ENCODE data around the gene KIAA1958. TPM values are rescaled to one million over a fixed set of nuclear protein-coding genes. Genes with fewer than 3 reads are reported as not detected.

KIAA1958 gene
- total and polyA plus RNA-seq, 2 of the 8 experiments (the other 6 are each of a cell fraction or from before 2014, with no cell fraction given) = 11.4 to 43.8 TPM

GRCh38 chr9:112604790-112605189 lies 118.2 kb downstream of the KIAA1958 start:
- no peak overlapping the region for H3K23ac ChIP-seq (ENCODE audit: insufficient read length)
- H3K27ac ChIP-seq (ENCODE audit: low read depth, low read length) = no peak overlapping the region
- H3K79me2 ChIP-seq (ENCODE audit: control insufficient read depth in 1 of 2, insufficient read depth in 2 of 2, low read length in 2 of 2) = peaks cover 0 to 35% of the 10 kb centered on the region in 2 experiments; a peak in 2 of 4 replicates
- no peak overlapping the region for H2BK12ac ChIP-seq (ENCODE audit: low read depth, low read length)
- no peak overlapping the region for H3K4ac ChIP-seq (replicated peaks; ENCODE audit: insufficient read length, low read depth, low read length)
- no peaks in the 10 kb centered on the region; a peak in 1 of 8 replicates for H3K36me3 ChIP-seq (ENCODE audit: control insufficient read depth in 2 of 4, insufficient read depth in 4 of 4, low read length in 3 of 4)
- H3K4me1 ChIP-seq (replicated peaks in 1 of 4; ENCODE audit: control insufficient read depth in 3 of 4, insufficient read depth in 4 of 4, low read length in 3 of 4) = no peaks in the 10 kb centered on the region
- FAIRE-seq = no peak
- no peaks in the 10 kb centered on the region for H3K27me3 ChIP-seq (replicated peaks in 1 of 4; ENCODE audit: control insufficient read depth in 3 of 4, extremely low read depth in 1 of 4, insufficient read depth in 3 of 4, low read length in 3 of 4)
- H4K5ac ChIP-seq (ENCODE audit: insufficient read length, low read depth, low read length) = no peak overlapping the region
- H3K4me2 ChIP-seq (ENCODE audit: insufficient read depth in 1 of 2, low read depth in 2 of 2, low read length in 2 of 2) = no peak overlapping the region
- peaks cover 2% of the 10 kb centered on the region; the same call in 1 of the 2 replicates for H3K79me1 ChIP-seq (ENCODE audit: low read depth, low read length)
- ChIA-PET POLR2A (ENCODE audit: partially characterized antibody) (no interaction called here), CTCF (ENCODE audit: partially characterized antibody) (interaction anchor here (1.7 kb wide), 1 partner anchor 31 kb away, joined by 5 read pairs; no protein-coding TSS in a partner anchor)
- DNase-seq (ENCODE audit: low read depth in 1 of 2, low spot score in 2 of 2) = no peak
- H3K9ac ChIP-seq (replicated peaks in 1 of 4; ENCODE audit: extremely low read depth in 1 of 4, low read depth in 3 of 4, low read length in 3 of 4) = no peak overlapping the region
- H3K9me3 ChIP-seq (ENCODE audit: insufficient read depth in 2 of 2, low read depth in 1 of 2, low read length in 1 of 2) = no peaks in the 10 kb centered on the region
- H3K4me3 ChIP-seq (ENCODE audit: extremely low read depth in 1 of 4, insufficient read depth in 2 of 4, low read depth in 3 of 4, low read length in 4 of 4) = no peak overlapping the region
- no peak overlapping the region for H2BK120ac ChIP-seq (replicated peaks; ENCODE audit: low read depth, low read length)
- no peak overlapping the region for H3K14ac ChIP-seq (ENCODE audit: insufficient read length)
- 90% methylated on average over 2 of the region's 2 CpGs; no CpG with 5 or more reads in 1 of the 2 experiments for WGBS, 2 experiments (ENCODE audit: extremely low coverage in 1 of 2, insufficient coverage in 1 of 2, insufficient read length in 1 of 2, insufficient replicate concordance in 2 of 2, low coverage in 1 of 2, low lambda C conversion rate in 2 of 2, missing lambda C conversion rate in 1 of 2)
- H2BK20ac ChIP-seq (ENCODE audit: low read length) = no peak overlapping the region
- no peak overlapping the region for H3K18ac ChIP-seq (ENCODE audit: extremely low read depth, low read length)
- no peak overlapping the region for H2AFZ ChIP-seq (ENCODE audit: low read length)
- H3K23me2 ChIP-seq (ENCODE audit: low read depth, low read length) = no peaks in the 10 kb centered on the region
- no peak overlapping the region for H3K56ac ChIP-seq (replicated peaks; ENCODE audit: insufficient read length, low read depth, low read length)
- no peak overlapping the region for H4K91ac ChIP-seq (replicated peaks; ENCODE audit: insufficient read length, low read length)
- no peak overlapping the region for H4K8ac ChIP-seq (ENCODE audit: extremely low read depth, insufficient read depth, low read length)
- no peak overlapping the region for H2BK15ac ChIP-seq (ENCODE audit: low read length)
- TF ChIP-seq CHD2 (IDR thresholded peaks at IDR 0.05; ENCODE audit: low read length) = no peak
- TF ChIP-seq SP4 (IDR thresholded peaks at IDR 0.05; ENCODE audit: low read length) = no peak
- TF ChIP-seq JUND (IDR thresholded peaks at IDR 0.05; ENCODE audit: low read length) = no peak
- H4K20me1 ChIP-seq (replicated peaks in 1 of 2; ENCODE audit: control insufficient read depth in 1 of 2, insufficient read depth in 2 of 2, low read length in 2 of 2) = peaks cover 4% of the 10 kb centered on the region in 2 experiments
- H2BK5ac ChIP-seq (ENCODE audit: low read depth, low read length) = no peak overlapping the region
- no peak overlapping the region for H2AK5ac ChIP-seq (ENCODE audit: low read depth, low read length)

Data from H1 (cell line).